GM19395 (cell line): ENCODE measurements around the gene PANK3.
"Not testable (repeated sequence)": the region's sequence is repeated elsewhere in the genome, so short reads cannot be mapped to it uniquely, and the experiment has no call there.

Source experiments
- ATAC-seq: cut with Tn5 transposase; IDR thresholded peaks from one replicate; pipeline ENCODE4 v1.9.1; 2021; ENCODE audit warnings: mild to moderate bottlenecking, moderate library complexity; ENCODE audit not compliant: unreplicated experiment

Gene PANK3

GRCh38 chr5:168596122-168596521, 17.0 kb upstream of the PANK3 start:
- ATAC-seq = not testable (repeated sequence)

- ATAC-seq = no peak
These were observed 12.8 kb upstream of the PANK3 start for GRCh38 chr5:168592014-168592368.

- ATAC-seq = no peak
These were observed 12.3 kb upstream of the PANK3 start for GRCh38 chr5:168591302-168592013.

- ATAC-seq = no peak
These were observed 11.5 kb upstream of the PANK3 start for GRCh38 chr5:168590666-168591065.

- ATAC-seq = no peak
These were observed 8.8 kb upstream of the PANK3 start for GRCh38 chr5:168587987-168588386.

- ATAC-seq = peak; percentile 38
These were observed 6.1 kb upstream of the PANK3 start for GRCh38 chr5:168585119-168585856.

- ATAC-seq = peak; percentile 34
These were observed 4.7 kb upstream of the PANK3 start for GRCh38 chr5:168583742-168584482.

GRCh38 chr5:168580814-168581469, 1.8 kb upstream of the PANK3 start:
- not testable (repeated sequence) for ATAC-seq

GRCh38 chr5:168580227-168580508, 1.0 kb upstream of the PANK3 start:
- ATAC-seq = no peak

GRCh38 chr5:168579488-168580226, 489 bp upstream of the PANK3 start:
- peak; percentile 94 for ATAC-seq

- no peak for ATAC-seq
These were observed 1.2 kb downstream of the PANK3 start for GRCh38 chr5:168578006-168578405.

GRCh38 chr5:168575391-168576372, 3.5 kb downstream of the PANK3 start:
- ATAC-seq = no peak

GRCh38 chr5:168574156-168574555, 5.0 kb downstream of the PANK3 start:
- not testable (repeated sequence) for ATAC-seq

- ATAC-seq = not testable (repeated sequence)
These were observed 5.5 kb downstream of the PANK3 start for GRCh38 chr5:168573663-168574062.

- ATAC-seq = no peak
These were observed 8.5 kb downstream of the PANK3 start for GRCh38 chr5:168570490-168571328.

- ATAC-seq = no peak
These were observed 10.4 kb downstream of the PANK3 start for GRCh38 chr5:168568738-168569137.

- no peak for ATAC-seq
These were observed 15.2 kb downstream of the PANK3 start for GRCh38 chr5:168563959-168564358.

- ATAC-seq = no peak
These were observed 16.9 kb downstream of the PANK3 start for GRCh38 chr5:168562279-168562678.

- no peak for ATAC-seq
These were observed 21.8 kb downstream of the PANK3 start for GRCh38 chr5:168557389-168557788.
